Loucy (cell line): ENCODE data around the gene ANO10.

Experiments used
- H2AFZ ChIP-seq: fragments of 200-600 bp; sonication (generic); 2 replicates; pipeline ENCODE4 v1.6.0; 2016; ENCODE audit warnings: antibody characterized with exemption, mild to moderate bottlenecking, low read length, moderate library complexity
- H3F3A ChIP-seq: fragments of 200-600 bp; 2 replicates; pipeline ENCODE4 v1.6.0; 2016; ENCODE audit warnings: antibody characterized with exemption, low read depth, mild to moderate bottlenecking
- H3K27me3 ChIP-seq: fragments of 200-600 bp; sonication (generic); 2 replicates; pipeline ENCODE4 v1.6.1; 2014; ENCODE audit warnings: low read length, mild to moderate bottlenecking; ENCODE audit not compliant: insufficient read depth, poor library complexity, severe bottlenecking
- H3K36me3 ChIP-seq: fragments of 200-600 bp; sonication (generic); 2 replicates; pipeline ENCODE4 v1.6.1; 2016; ENCODE audit warnings: low read length; ENCODE audit not compliant: insufficient read depth
- H3K4me1 ChIP-seq: fragments of 200-600 bp; sonication (generic); 2 replicates; pipeline ENCODE4 v1.5.1; 2014; ENCODE audit warnings: low read length, mild to moderate bottlenecking; ENCODE audit not compliant: insufficient read depth, poor library complexity, severe bottlenecking
- H3K4me2 ChIP-seq: fragments of 200-600 bp; sonication (generic); 2 replicates; pipeline ENCODE4 v1.6.0; 2014; ENCODE audit warnings: antibody characterized with exemption, low read length, low read depth, mild to moderate bottlenecking; ENCODE audit not compliant: poor library complexity, severe bottlenecking
- H3K4me3 ChIP-seq: fragments of 200-600 bp; sonication (generic); 2 replicates; pipeline ENCODE4 v1.5.1; 2014; ENCODE audit warnings: low read length, mild to moderate bottlenecking, mixed read lengths; ENCODE audit not compliant: poor library complexity, severe bottlenecking
- H3K79me2 ChIP-seq: fragments of 200-600 bp; sonication (generic); 2 replicates; pipeline ENCODE4 v1.6.1; 2014; ENCODE audit warnings: low read length; ENCODE audit not compliant: insufficient read depth
- H3K9ac ChIP-seq: fragments of 200-600 bp; sonication (generic); 2 replicates; pipeline ENCODE4 v1.6.0; 2014; ENCODE audit warnings: mild to moderate bottlenecking, low read depth, low read length, moderate library complexity; ENCODE audit not compliant: poor library complexity, severe bottlenecking
- H3K9me2 ChIP-seq: fragments of 200-600 bp; sonication (generic); replicated peaks from 2 replicates; pipeline ENCODE4 v1.6.1; 2016; ENCODE audit warnings: low read depth, low read length, mixed read lengths
- H3K9me3 ChIP-seq: fragments of 200-600 bp; sonication (generic); 2 replicates; pipeline ENCODE4 v1.6.1; 2014; ENCODE audit warnings: mild to moderate bottlenecking, antibody characterized with exemption, low read length, low read depth; ENCODE audit not compliant: insufficient read depth
- H4K20me1 ChIP-seq: fragments of 200-600 bp; sonication (generic); 2 replicates; pipeline ENCODE4 v1.6.0; 2014; ENCODE audit warnings: antibody characterized with exemption, low read length, mild to moderate bottlenecking; ENCODE audit not compliant: insufficient read depth, poor library complexity, severe bottlenecking
- EZH2phosphoT487 ChIP-seq: fragments of 200-600 bp; IDR thresholded peaks from 2 replicates; pipeline ENCODE4 v1.6.1; 2018; ENCODE audit warnings: antibody characterized with exemption, mild to moderate bottlenecking, moderate library complexity, borderline replicate concordance
- TF ChIP-seq, protein P1 (sequence below): fragments of 200-600 bp; sonication (generic); conservative IDR thresholded peaks from 2 replicates; pipeline ENCODE4 v1.5.1; 2014; ENCODE audit warnings: mild to moderate bottlenecking, antibody characterized with exemption, low read length

The ANO10 gene

DNA sequence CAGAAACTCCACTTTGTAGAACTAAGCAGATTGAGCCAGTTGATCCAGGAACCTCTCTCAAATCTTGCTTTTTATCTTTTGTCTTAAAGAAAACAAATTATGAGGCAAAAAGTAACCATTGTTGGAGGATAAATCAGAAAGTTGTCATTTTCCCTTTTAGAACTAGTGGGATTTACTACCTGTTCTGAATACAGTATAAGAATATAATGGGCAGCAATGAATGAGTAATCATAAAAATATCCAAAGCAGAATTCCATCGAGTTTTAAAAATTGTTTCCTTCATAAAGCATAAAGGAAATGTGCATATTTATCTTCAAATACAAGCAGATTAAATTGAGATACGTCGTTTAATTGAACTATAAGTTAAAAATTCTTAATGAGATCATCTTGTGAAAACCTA lies 15.9 kb upstream of the ANO10 start:
- H3K79me2 ChIP-seq = no peaks in the 10 kb centered on the region
- H4K20me1 ChIP-seq = no peaks in the 10 kb centered on the region
- H2AFZ ChIP-seq = no peak overlapping the region
- H3K4me2 ChIP-seq = no peak overlapping the region
- no peak for TF ChIP-seq EZH2phosphoT487
- TF ChIP-seq, protein P1, sequence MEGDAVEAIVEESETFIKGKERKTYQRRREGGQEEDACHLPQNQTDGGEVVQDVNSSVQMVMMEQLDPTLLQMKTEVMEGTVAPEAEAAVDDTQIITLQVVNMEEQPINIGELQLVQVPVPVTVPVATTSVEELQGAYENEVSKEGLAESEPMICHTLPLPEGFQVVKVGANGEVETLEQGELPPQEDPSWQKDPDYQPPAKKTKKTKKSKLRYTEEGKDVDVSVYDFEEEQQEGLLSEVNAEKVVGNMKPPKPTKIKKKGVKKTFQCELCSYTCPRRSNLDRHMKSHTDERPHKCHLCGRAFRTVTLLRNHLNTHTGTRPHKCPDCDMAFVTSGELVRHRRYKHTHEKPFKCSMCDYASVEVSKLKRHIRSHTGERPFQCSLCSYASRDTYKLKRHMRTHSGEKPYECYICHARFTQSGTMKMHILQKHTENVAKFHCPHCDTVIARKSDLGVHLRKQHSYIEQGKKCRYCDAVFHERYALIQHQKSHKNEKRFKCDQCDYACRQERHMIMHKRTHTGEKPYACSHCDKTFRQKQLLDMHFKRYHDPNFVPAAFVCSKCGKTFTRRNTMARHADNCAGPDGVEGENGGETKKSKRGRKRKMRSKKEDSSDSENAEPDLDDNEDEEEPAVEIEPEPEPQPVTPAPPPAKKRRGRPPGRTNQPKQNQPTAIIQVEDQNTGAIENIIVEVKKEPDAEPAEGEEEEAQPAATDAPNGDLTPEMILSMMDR = no peak
- no peak overlapping the region for H3K9ac ChIP-seq
- no peaks in the 10 kb centered on the region for H3K9me2 ChIP-seq
- H3K27me3 ChIP-seq = no peaks in the 10 kb centered on the region
- H3K36me3 ChIP-seq = no peaks in the 10 kb centered on the region
- H3K4me1 ChIP-seq = peaks cover 4% of the 10 kb centered on the region
- no peaks in the 10 kb centered on the region for H3K9me3 ChIP-seq
- no peak overlapping the region for H3K4me3 ChIP-seq
- H3F3A ChIP-seq = no peaks in the 10 kb centered on the region

DNA sequence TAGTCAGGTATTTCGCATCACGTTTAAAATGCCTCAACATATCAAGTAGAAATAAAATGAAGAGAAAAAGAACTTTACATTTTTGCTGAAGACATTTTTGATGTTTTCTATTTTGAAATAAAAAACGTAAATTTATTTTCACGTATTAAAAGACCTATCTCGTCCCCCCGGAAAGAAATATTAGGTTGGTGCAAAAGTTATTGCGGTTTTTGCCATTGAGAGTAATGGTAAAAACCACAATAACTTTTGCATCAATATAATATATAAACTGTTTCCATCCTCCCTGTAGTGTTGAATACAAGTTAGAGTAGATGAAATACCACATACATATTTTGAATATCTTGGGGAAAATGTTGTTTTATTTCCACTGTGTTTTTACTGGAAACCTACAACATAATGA lies 11.2 kb upstream of the ANO10 start:
- H3K9me3 ChIP-seq = no peaks in the 10 kb centered on the region
- no peaks in the 10 kb centered on the region for H3K36me3 ChIP-seq
- TF ChIP-seq, protein P1 = no peak
- no peak for TF ChIP-seq EZH2phosphoT487
- H4K20me1 ChIP-seq = no peaks in the 10 kb centered on the region
- H2AFZ ChIP-seq = no peak overlapping the region
- no peaks in the 10 kb centered on the region for H3K79me2 ChIP-seq
- H3K9me2 ChIP-seq = no peaks in the 10 kb centered on the region
- no peaks in the 10 kb centered on the region for H3K27me3 ChIP-seq
- H3K4me1 ChIP-seq = no peaks in the 10 kb centered on the region
- H3K4me2 ChIP-seq = no peak overlapping the region
- no peaks in the 10 kb centered on the region for H3F3A ChIP-seq
- no peak overlapping the region for H3K4me3 ChIP-seq
- no peak overlapping the region for H3K9ac ChIP-seq

- no peaks in the 10 kb centered on the region for H3K27me3 ChIP-seq
- no peaks in the 10 kb centered on the region for H3F3A ChIP-seq
- H4K20me1 ChIP-seq = no peaks in the 10 kb centered on the region
- no peak overlapping the region for H2AFZ ChIP-seq
- no peaks in the 10 kb centered on the region for H3K36me3 ChIP-seq
- no peak overlapping the region for H3K4me2 ChIP-seq
- TF ChIP-seq EZH2phosphoT487 = no peak
- TF ChIP-seq, protein P1 = no peak
- no peak overlapping the region for H3K4me3 ChIP-seq
- no peaks in the 10 kb centered on the region for H3K4me1 ChIP-seq
- H3K9me2 ChIP-seq = no peaks in the 10 kb centered on the region
- no peaks in the 10 kb centered on the region for H3K9me3 ChIP-seq
- H3K79me2 ChIP-seq = no peaks in the 10 kb centered on the region
- H3K9ac ChIP-seq = no peak overlapping the region
Measured at GRCh38 chr3:43632269-43632733, 10.5 kb upstream of the ANO10 start.
